IMR-90 (cell line): Measurements from ENCODE around the gene ABHD2. TPM values are rescaled to one million over a fixed set of nuclear protein-coding genes. Genes with fewer than 3 reads are reported as not detected.

Experiments
- ATAC-seq: fragments of 200-7000 bp; cut with Tn5 transposase; 2 replicates; pipeline ENCODE4 v1.9.1; 2020; ENCODE audit warnings: low read depth, mild to moderate bottlenecking, moderate library complexity
- BruUV-seq: library from RNA; stranded (reverse); fragments of 400-500 nt; replicated peaks from 2 replicates; lab custom pipeline; 2021; lab: Mats Ljungman, UMichigan
- CTCF ChIA-PET: fragments of 300-600 bp; formaldehyde crosslinking; extraction: SDS; loops from one replicate; lab custom pipeline; 2021; ENCODE audit warnings: antibody characterized with exemption; lab: Yijun Ruan, JAX
- POLR2A ChIA-PET: fragments of 300-600 bp; sonication (Branson Sonifier 250); formaldehyde crosslinking; loops from one replicate; lab custom pipeline; 2022; ENCODE audit warnings: antibody characterized with exemption; ENCODE audit not compliant: unreplicated experiment; lab: Charles Lee
- DNase-seq: peaks from one replicate; pipeline ENCODE4 v3.0.0; 2013
- H2AFZ ChIP-seq: replicated peaks from 2 replicates; pipeline ENCODE3; 2013; ENCODE audit warnings: low read length, mild to moderate bottlenecking; ENCODE audit not compliant: poor library complexity
- H2AK5ac ChIP-seq: 2 replicates; pipeline ENCODE4 v1.6.1; 2013; ENCODE audit warnings: low read depth, low read length, inconsistent platforms
- H2AK9ac ChIP-seq: replicated peaks from 2 replicates; pipeline ENCODE3; 2013; ENCODE audit warnings: mild to moderate bottlenecking, low read depth, low read length, moderate library complexity; ENCODE audit not compliant: poor library complexity
- H2BK120ac ChIP-seq: 2 replicates; pipeline ENCODE4 v1.6.1; 2013; ENCODE audit warnings: low read depth, low read length, inconsistent platforms
- H2BK15ac ChIP-seq: 3 replicates; pipeline ENCODE4 v1.6.1; 2013; ENCODE audit warnings: low read depth, low read length, inconsistent platforms
- H2BK20ac ChIP-seq: 2 replicates; pipeline ENCODE4 v1.6.1; 2013; ENCODE audit warnings: low read depth, mild to moderate bottlenecking, inconsistent platforms, low read length, moderate library complexity
- H2BK5ac ChIP-seq: 2 replicates; pipeline ENCODE4 v1.6.1; 2013; ENCODE audit warnings: mild to moderate bottlenecking, low read depth, low read length, inconsistent platforms; ENCODE audit not compliant: poor library complexity, severe bottlenecking
- H3K14ac ChIP-seq: replicated peaks from 2 replicates; pipeline ENCODE4 v1.6.1; 2013; ENCODE audit warnings: low read depth, low read length, inconsistent platforms
- H3K18ac ChIP-seq: 2 replicates; pipeline ENCODE4 v1.6.1; 2013; ENCODE audit warnings: low read depth, low read length, control low read depth
- H3K23ac ChIP-seq: 2 replicates; pipeline ENCODE4 v1.6.1; 2013; ENCODE audit warnings: low read depth, low read length, inconsistent platforms
- H3K27ac ChIP-seq: 2 replicates; pipeline ENCODE4 v1.5.1; 2013; ENCODE audit warnings: mild to moderate bottlenecking, control low read depth, low read length; ENCODE audit not compliant: insufficient read depth
- H3K27me3 ChIP-seq: 2 replicates; pipeline ENCODE4 v1.6.1; 2013; ENCODE audit warnings: low read length; ENCODE audit not compliant: control insufficient read depth, insufficient read depth
- H3K36me3 ChIP-seq: 2 replicates; pipeline ENCODE4 v1.6.1; 2013; ENCODE audit warnings: low read length, mixed read lengths; ENCODE audit not compliant: control insufficient read depth, insufficient read depth
- H3K4ac ChIP-seq: 2 replicates; pipeline ENCODE4 v1.6.1; 2013; ENCODE audit warnings: low read depth, low read length, inconsistent platforms
- H3K4me1 ChIP-seq: 2 replicates; pipeline ENCODE4 v1.6.1; 2013; ENCODE audit warnings: low read length, mixed read lengths; ENCODE audit not compliant: control insufficient read depth, insufficient read depth
- H3K4me2 ChIP-seq: 2 replicates; pipeline ENCODE4 v1.6.1; 2013; ENCODE audit warnings: low read depth, mild to moderate bottlenecking, control low read depth, low read length, moderate library complexity
- H3K4me3 ChIP-seq: 2 replicates; pipeline ENCODE4 v1.5.1; 2013; ENCODE audit warnings: low read depth, mild to moderate bottlenecking, control low read depth, low read length, moderate library complexity; ENCODE audit not compliant: insufficient read depth
- H3K56ac ChIP-seq: 2 replicates; pipeline ENCODE4 v1.6.1; 2013; ENCODE audit warnings: low read length, inconsistent platforms; ENCODE audit not compliant: insufficient read depth; ENCODE audit errors: extremely low read depth
- H3K79me1 ChIP-seq, 2 experiments: 2 replicates each; pipeline ENCODE4 v1.6.1; 2013; ENCODE audit warnings: low read length in 2 of 2, inconsistent platforms in 1 of 2, low read depth in 1 of 2
- H3K9ac ChIP-seq: 2 replicates; pipeline ENCODE4 v1.6.1; 2013; ENCODE audit warnings: low read depth, low read length, control low read depth
- H3K9me1 ChIP-seq: 2 replicates; pipeline ENCODE4 v1.6.1; 2013; ENCODE audit warnings: low read length, inconsistent platforms; ENCODE audit not compliant: insufficient read depth
- H3K9me3 ChIP-seq: 2 replicates; pipeline ENCODE4 v1.6.1; 2013; ENCODE audit warnings: low read length; ENCODE audit not compliant: control insufficient read depth, insufficient read depth
- H4K20me1 ChIP-seq: 2 replicates; pipeline ENCODE4 v1.6.1; 2013; ENCODE audit warnings: low read length, inconsistent platforms; ENCODE audit not compliant: insufficient read depth
- H4K5ac ChIP-seq: 2 replicates; pipeline ENCODE4 v1.6.1; 2013; ENCODE audit warnings: mild to moderate bottlenecking, low read depth, low read length, control low read depth
- H4K8ac ChIP-seq, 2 experiments: 2 replicates each; pipeline ENCODE4 v1.6.1; 2013; ENCODE audit warnings: low read depth in 2 of 2, low read length in 2 of 2, control low read depth in 1 of 2, inconsistent platforms in 1 of 2
- H4K91ac ChIP-seq: 2 replicates; pipeline ENCODE4 v1.6.1; 2013; ENCODE audit warnings: low read depth, low read length, inconsistent platforms; ENCODE audit not compliant: insufficient read depth
- BHLHE40 ChIP-seq: fragments of 150-350 bp; IDR thresholded peaks from 2 replicates; pipeline ENCODE4 v1.6.1; 2016; ENCODE audit warnings: mild to moderate bottlenecking, low read depth, low read length
- CEBPB ChIP-seq: IDR thresholded peaks from 2 replicates; pipeline ENCODE4 v1.6.1; 2012; ENCODE audit warnings: low read depth, low read length, improper control_type of control experiment
- CHD1 ChIP-seq: IDR thresholded peaks from 2 replicates; pipeline ENCODE4 v1.6.1; 2012; ENCODE audit warnings: low read depth, low read length, improper control_type of control experiment
- CTCF ChIP-seq: conservative IDR thresholded peaks from 2 replicates; pipeline ENCODE4 v1.5.1; 2012; ENCODE audit warnings: mild to moderate bottlenecking, low read depth, low read length, improper control_type of control experiment
- FOS ChIP-seq: fragments of 150-350 bp; IDR thresholded peaks from 2 replicates; pipeline ENCODE4 v1.6.1; 2016; ENCODE audit warnings: low read depth, low read length
- MAFK ChIP-seq: IDR thresholded peaks from 2 replicates; pipeline ENCODE4 v1.6.1; 2012; ENCODE audit warnings: low read depth, low read length, improper control_type of control experiment
- MAZ ChIP-seq: IDR thresholded peaks from 2 replicates; pipeline ENCODE4 v1.6.1; 2012; ENCODE audit warnings: low read depth, mild to moderate bottlenecking, low read length, improper control_type of control experiment, moderate library complexity, borderline replicate concordance
- MXI1 ChIP-seq: IDR thresholded peaks from 2 replicates; pipeline ENCODE4 v1.6.1; 2012; ENCODE audit warnings: low read depth, mild to moderate bottlenecking, low read length, moderate library complexity, borderline replicate concordance
- NFE2L2 ChIP-seq: fragments of 150-350 bp; IDR thresholded peaks from 2 replicates; pipeline ENCODE4 v1.6.1; 2016; ENCODE audit warnings: low read depth, mild to moderate bottlenecking, low read length
- POLR2A ChIP-seq: IDR thresholded peaks from 2 replicates; pipeline ENCODE4 v1.6.1; 2012; ENCODE audit warnings: mild to moderate bottlenecking, low read depth, low read length
- RAD21 ChIP-seq: IDR thresholded peaks from 2 replicates; pipeline ENCODE4 v1.6.1; 2012; ENCODE audit warnings: low read length, improper control_type of control experiment
- RCOR1 ChIP-seq: IDR thresholded peaks from 2 replicates; pipeline ENCODE4 v1.6.1; 2012; ENCODE audit warnings: mild to moderate bottlenecking, low read length, improper control_type of control experiment; ENCODE audit not compliant: insufficient replicate concordance
- RFX5 ChIP-seq: IDR thresholded peaks from 2 replicates; pipeline ENCODE4 v1.8.0; 2012; ENCODE audit warnings: low read depth, mild to moderate bottlenecking, low read length, moderate library complexity
- SMC3 ChIP-seq: fragments of 150-350 bp; IDR thresholded peaks from 2 replicates; pipeline ENCODE4 v1.6.1; 2016; ENCODE audit warnings: low read depth, mild to moderate bottlenecking, antibody characterized with exemption, low read length, moderate library complexity
- WGBS, 2 experiments: methylation state at CpG; one replicate each; pipeline versions ENCODE4 v1.1.5 to v1.1.7; 2013; ENCODE audit warnings: missing lambda C conversion rate in 2 of 2; ENCODE audit not compliant: insufficient read length in 1 of 2; ENCODE audit errors: extremely low coverage in 2 of 2; 5-methylcytosine and 5-hydroxymethylcytosine counted together
- dilution Hi-C: fragments of 300-500 bp; cut with HindIII; formaldehyde crosslinking; loops from one replicate; pipeline ENCODE4 v1.14.3; 2018; ENCODE audit warnings: low sequenced_read_pairs; ENCODE audit not compliant: unreplicated experiment
- in situ Hi-C: fragments of 300-500 bp; cut with MboI; formaldehyde crosslinking; loops from 3 replicates; pipeline ENCODE4 v1.14.3; 2019; ENCODE audit warnings: low sequenced_read_pairs, inconsistent platforms, mixed read lengths
- intact Hi-C: fragments of 100-400 bp; cut with micrococcal nuclease; formaldehyde crosslinking; loops from 2 replicates; pipeline ENCODE4 v1.10.0; 2022
- polyA plus RNA-seq, 3 experiments: library from polyadenylated mRNA; depleted of rRNA; stranded (reverse); fragments of >200 nt; gene quantifications; 2 replicates each; pipeline ENCODE4 v1.2.3, GENCODE V29; 2012; ENCODE audit warnings: low replicate concordance in 1 of 3
- total RNA-seq: library from RNA; depleted of rRNA; stranded (reverse); fragments of >200 nt; gene quantifications from 2 replicates; pipeline ENCODE4 v1.2.3, GENCODE V29; 2012
- TF ChIP-seq, protein P1 (sequence below): fragments of 150-350 bp; IDR thresholded peaks from 2 replicates; pipeline ENCODE4 v1.6.1; 2017; ENCODE audit warnings: mild to moderate bottlenecking, antibody characterized with exemption, low read length, low read depth
- TF ChIP-seq, protein P2 (sequence below): fragments of 150-350 bp; IDR thresholded peaks from 2 replicates; pipeline ENCODE4 v1.6.1; 2016; ENCODE audit warnings: low read depth, mild to moderate bottlenecking, low read length, moderate library complexity, borderline replicate concordance

The ABHD2 gene
- total and polyA plus RNA-seq, 2 of the 4 experiments (the other 2 are of a cell fraction) = 31.2 to 62.9 TPM

DNA sequence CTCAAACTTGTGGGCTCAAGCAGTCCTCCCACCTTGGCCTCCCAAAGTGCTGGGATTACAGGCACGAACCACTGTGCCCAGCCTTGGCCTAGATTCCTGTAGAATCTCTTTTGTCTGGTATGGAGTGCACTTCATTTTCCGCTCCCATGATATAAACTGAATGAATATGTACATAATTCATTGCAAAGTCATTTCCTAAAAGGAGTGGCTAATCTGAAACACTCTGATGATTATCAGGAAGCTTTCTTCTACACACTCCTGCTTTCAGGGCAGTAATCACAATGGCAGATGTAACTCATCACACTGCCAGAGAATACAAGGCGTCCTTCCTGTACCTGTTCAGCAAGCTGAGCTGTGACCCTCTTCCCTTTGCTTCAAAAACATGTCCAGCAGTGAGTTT lies 104.5 kb downstream of the ABHD2 start:
- ATAC-seq (0 out of 2 replicates have a peak, but pooled peaks have one; percentile 17), DNase-seq (peak; percentile 28)
- Histone ChIP-seq H3K79me1 (peaks cover 0 to under 1% of the 10 kb centered on the region in 2 experiments; a peak in 1 of 4 replicates), H3K4me1 (peaks cover 3% of the 10 kb centered on the region), H2AFZ (no peak overlapping the region), H3K14ac (no peak overlapping the region), H3K18ac (no peak overlapping the region), H3K27ac (no peak overlapping the region), H2BK120ac (no peak overlapping the region), H4K8ac (no peak overlapping the region), H2AK9ac (no peak overlapping the region), H2BK15ac (no peak overlapping the region), H3K4ac (no peak overlapping the region), H3K9me1 (peaks cover 15% of the 10 kb centered on the region; the same call in 1 of the 2 replicates), H3K4me3 (no peak overlapping the region), H3K36me3 (peaks cover 44% of the 10 kb centered on the region), H3K9me3 (no peaks in the 10 kb centered on the region), H3K56ac (no peak overlapping the region), H4K91ac (no peak overlapping the region), H3K23ac (0 out of 2 replicates have a peak overlapping the region, but pooled peaks have one; percentile 59), H2BK20ac (no peak overlapping the region), H3K4me2 (no peak overlapping the region), H3K9ac (no peak overlapping the region), H2BK5ac (no peak overlapping the region), H4K5ac (no peak overlapping the region), H3K27me3 (no peaks in the 10 kb centered on the region), H4K20me1 (no peaks in the 10 kb centered on the region), H2AK5ac (no peak overlapping the region; the same call in 1 of the 2 replicates)
- dilution Hi-C loops = no loop called here
- no CpG with 5 or more reads among the region's 3 CpGs for WGBS, 2 experiments
- intact Hi-C loops = no loop called here
- TF ChIP-seq MAZ = no peak
- no peak for TF ChIP-seq RAD21
- no peak for TF ChIP-seq POLR2A
- TF ChIP-seq BHLHE40 = no peak
- TF ChIP-seq SMC3 = no peak
- TF ChIP-seq NFE2L2 = no peak
- TF ChIP-seq, protein P1, sequence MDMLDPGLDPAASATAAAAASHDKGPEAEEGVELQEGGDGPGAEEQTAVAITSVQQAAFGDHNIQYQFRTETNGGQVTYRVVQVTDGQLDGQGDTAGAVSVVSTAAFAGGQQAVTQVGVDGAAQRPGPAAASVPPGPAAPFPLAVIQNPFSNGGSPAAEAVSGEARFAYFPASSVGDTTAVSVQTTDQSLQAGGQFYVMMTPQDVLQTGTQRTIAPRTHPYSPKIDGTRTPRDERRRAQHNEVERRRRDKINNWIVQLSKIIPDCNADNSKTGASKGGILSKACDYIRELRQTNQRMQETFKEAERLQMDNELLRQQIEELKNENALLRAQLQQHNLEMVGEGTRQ = no peak
- TF ChIP-seq CHD1 = no peak
- no peak for TF ChIP-seq MXI1
- TF ChIP-seq, protein P2, sequence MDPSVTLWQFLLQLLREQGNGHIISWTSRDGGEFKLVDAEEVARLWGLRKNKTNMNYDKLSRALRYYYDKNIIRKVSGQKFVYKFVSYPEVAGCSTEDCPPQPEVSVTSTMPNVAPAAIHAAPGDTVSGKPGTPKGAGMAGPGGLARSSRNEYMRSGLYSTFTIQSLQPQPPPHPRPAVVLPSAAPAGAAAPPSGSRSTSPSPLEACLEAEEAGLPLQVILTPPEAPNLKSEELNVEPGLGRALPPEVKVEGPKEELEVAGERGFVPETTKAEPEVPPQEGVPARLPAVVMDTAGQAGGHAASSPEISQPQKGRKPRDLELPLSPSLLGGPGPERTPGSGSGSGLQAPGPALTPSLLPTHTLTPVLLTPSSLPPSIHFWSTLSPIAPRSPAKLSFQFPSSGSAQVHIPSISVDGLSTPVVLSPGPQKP = no peak
- no peak for TF ChIP-seq RCOR1
- no peak for TF ChIP-seq CEBPB
- TF ChIP-seq FOS = no peak
- no peak for TF ChIP-seq CTCF
- no peak for TF ChIP-seq MAFK
- TF ChIP-seq RFX5 = no peak
- CTCF ChIA-PET = interaction anchor here (0.5 kb wide), 1 partner anchor 1808 kb away, joined by 3 read pairs; no protein-coding TSS in a partner anchor
- in situ Hi-C loops = no loop called here
- POLR2A ChIA-PET = no interaction called here
- BruUV-seq = no TSS peak
